ENCODE data around the gene SCT.

DNA sequence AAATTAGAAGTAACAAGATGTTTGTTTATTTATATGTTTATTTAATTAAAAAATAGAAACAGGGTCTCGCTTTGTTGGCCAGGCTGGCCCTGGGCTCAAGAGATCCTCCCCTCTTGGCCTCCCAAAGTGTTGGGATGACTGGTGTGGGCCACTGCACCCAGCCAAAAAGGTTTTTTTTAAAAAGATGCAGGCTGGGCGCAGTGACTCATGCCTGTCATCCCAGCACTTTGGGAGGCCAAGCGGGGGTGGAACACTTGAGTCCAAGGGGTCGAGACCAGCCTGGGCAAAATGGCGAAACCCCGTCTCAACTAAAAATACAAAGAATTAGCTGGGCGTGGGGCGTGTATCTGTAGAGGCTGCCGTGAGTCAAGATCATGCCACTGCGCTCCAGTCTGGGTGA lies 23.5 kb upstream of the SCT start:
- no peak for TF ChIP-seq POLR2A (IDR thresholded peaks at IDR 0.05)
- TF ChIP-seq, protein P1, sequence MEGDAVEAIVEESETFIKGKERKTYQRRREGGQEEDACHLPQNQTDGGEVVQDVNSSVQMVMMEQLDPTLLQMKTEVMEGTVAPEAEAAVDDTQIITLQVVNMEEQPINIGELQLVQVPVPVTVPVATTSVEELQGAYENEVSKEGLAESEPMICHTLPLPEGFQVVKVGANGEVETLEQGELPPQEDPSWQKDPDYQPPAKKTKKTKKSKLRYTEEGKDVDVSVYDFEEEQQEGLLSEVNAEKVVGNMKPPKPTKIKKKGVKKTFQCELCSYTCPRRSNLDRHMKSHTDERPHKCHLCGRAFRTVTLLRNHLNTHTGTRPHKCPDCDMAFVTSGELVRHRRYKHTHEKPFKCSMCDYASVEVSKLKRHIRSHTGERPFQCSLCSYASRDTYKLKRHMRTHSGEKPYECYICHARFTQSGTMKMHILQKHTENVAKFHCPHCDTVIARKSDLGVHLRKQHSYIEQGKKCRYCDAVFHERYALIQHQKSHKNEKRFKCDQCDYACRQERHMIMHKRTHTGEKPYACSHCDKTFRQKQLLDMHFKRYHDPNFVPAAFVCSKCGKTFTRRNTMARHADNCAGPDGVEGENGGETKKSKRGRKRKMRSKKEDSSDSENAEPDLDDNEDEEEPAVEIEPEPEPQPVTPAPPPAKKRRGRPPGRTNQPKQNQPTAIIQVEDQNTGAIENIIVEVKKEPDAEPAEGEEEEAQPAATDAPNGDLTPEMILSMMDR (IDR thresholded peaks at IDR 0.05): no peak
